BE2C (cell line): ENCODE data around the gene CHMP6.

Experiments used
- DNase-seq: peaks from one replicate; pipeline ENCODE4 v3.0.0-alpha.2; 2020
- H3K27me3 ChIP-seq: fragments of 250-450 bp; sonication (Bioruptor Pico); 2 replicates; pipeline ENCODE4 v1.5.1; 2020; ENCODE audit warnings: mild to moderate bottlenecking
- H3K36me3 ChIP-seq: fragments of 250-450 bp; sonication (Bioruptor Pico); 2 replicates; pipeline ENCODE4 v1.5.1; 2020; ENCODE audit warnings: mild to moderate bottlenecking
- H3K4me1 ChIP-seq: fragments of 250-450 bp; sonication (Bioruptor Pico); 2 replicates; pipeline ENCODE4 v1.5.1; 2020
- H3K4me3 ChIP-seq: 2 replicates; pipeline ENCODE4 v1.5.1; 2011; ENCODE audit warnings: low read depth, low read length
- H3K9me3 ChIP-seq: fragments of 250-450 bp; sonication (Bioruptor Pico); 2 replicates; pipeline ENCODE4 v1.5.1; 2020
- TF ChIP-seq, protein P1 (sequence below): IDR thresholded peaks from 2 replicates; pipeline ENCODE4 v1.5.1; 2012; ENCODE audit warnings: mild to moderate bottlenecking, low read depth, low read length

Gene CHMP6

DNA sequence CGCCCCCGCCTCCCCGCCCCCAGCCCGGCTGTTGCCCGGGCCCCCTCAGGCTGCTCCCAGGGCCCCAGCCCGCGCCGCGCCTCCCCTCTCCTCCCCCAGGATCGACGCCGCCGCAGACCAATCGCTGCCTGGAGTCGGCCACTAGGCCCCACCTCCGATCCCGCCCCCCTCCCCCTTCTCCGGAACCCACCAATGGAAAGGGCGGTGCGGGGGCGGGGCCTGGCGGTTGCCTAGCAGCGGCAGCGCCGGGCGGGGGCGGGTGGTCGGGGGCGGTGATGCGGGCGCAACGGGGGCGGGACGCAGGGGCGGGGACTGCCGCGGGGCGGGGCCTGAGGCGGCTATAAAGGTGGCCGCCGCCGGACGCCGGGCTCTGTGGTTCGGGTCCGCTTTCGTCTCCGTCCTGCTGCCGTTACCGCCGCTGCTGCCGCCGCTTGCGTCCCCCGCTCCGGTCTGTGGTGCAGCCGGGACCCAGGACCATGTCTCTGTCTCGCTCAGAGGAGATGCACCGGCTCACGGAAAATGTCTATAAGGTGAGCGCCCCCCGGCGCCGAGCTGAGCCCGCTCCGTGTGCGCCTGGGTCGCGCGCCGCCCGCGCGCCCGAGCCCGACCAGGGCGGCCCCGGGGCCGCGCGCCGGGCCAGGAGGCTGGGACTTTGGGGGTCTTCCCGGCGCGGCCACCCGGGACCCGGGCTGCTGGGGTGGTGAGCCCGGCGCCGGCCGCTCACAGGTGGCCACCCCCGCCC, 43.3 kb downstream of the CHMP6 start, which contains the start of gene BAIAP2:
BAIAP2 (plus strand) TSS at position 373 of the 742 bp plus-strand sequence; CDS start at position 477, 104 bp downstream.
- peak; percentile 99 for DNase-seq
- TF ChIP-seq, protein P1, sequence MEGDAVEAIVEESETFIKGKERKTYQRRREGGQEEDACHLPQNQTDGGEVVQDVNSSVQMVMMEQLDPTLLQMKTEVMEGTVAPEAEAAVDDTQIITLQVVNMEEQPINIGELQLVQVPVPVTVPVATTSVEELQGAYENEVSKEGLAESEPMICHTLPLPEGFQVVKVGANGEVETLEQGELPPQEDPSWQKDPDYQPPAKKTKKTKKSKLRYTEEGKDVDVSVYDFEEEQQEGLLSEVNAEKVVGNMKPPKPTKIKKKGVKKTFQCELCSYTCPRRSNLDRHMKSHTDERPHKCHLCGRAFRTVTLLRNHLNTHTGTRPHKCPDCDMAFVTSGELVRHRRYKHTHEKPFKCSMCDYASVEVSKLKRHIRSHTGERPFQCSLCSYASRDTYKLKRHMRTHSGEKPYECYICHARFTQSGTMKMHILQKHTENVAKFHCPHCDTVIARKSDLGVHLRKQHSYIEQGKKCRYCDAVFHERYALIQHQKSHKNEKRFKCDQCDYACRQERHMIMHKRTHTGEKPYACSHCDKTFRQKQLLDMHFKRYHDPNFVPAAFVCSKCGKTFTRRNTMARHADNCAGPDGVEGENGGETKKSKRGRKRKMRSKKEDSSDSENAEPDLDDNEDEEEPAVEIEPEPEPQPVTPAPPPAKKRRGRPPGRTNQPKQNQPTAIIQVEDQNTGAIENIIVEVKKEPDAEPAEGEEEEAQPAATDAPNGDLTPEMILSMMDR, result no peak
- no peaks in the 10 kb centered on the region for H3K9me3 ChIP-seq
- H3K4me3 ChIP-seq, result peak within 1 kb of the TSS; percentile 84
- H3K4me1 ChIP-seq, result peaks cover 29% of the 10 kb centered on the region
- no peaks in the 10 kb centered on the region for H3K27me3 ChIP-seq
- H3K36me3 ChIP-seq, result peaks cover 9% of the 10 kb centered on the region; the same call in 1 of the 2 replicates

DNA sequence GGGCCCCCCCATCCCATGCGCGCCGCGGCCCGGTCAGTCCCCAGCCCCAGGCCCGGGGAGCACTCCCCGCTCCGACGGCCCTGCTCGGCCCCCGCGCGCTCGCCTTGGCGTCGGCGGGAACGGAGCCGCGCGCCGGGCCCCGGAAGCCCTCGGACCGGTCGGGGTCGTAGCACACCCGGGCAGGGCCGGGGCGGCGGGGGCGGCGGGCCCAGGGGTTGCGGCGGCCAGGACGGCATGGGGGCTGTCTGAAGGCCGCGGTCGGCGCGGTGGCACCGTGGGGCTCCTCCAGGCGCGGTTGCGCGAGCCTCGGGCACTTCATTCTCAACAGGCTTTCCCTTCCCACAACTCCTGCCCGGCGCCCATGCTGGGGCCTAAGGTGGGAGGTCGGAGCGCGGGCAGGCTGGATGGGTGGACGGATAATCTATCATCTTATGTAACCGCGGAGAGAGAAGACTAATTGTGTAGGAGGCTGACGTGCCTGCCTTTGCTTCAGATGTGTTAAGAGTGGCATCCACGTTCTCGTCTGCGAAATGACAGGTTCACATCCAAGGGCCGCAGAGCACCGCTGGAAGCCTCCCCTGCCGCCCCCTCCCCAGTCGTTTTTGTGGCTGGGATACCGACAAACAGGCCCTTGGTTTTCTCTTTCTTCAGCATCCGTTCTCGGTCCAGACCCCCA, 44.0 kb downstream of the CHMP6 start:
- TF ChIP-seq, protein P1, result no peak
- Histone ChIP-seq H3K4me3 (peak overlapping the region; percentile 84), H3K27me3 (no peaks in the 10 kb centered on the region), H3K9me3 (no peaks in the 10 kb centered on the region), H3K4me1 (peaks cover 36% of the 10 kb centered on the region), H3K36me3 (peaks cover 9% of the 10 kb centered on the region; the same call in 1 of the 2 replicates)
- DNase-seq, result no peak

DNA sequence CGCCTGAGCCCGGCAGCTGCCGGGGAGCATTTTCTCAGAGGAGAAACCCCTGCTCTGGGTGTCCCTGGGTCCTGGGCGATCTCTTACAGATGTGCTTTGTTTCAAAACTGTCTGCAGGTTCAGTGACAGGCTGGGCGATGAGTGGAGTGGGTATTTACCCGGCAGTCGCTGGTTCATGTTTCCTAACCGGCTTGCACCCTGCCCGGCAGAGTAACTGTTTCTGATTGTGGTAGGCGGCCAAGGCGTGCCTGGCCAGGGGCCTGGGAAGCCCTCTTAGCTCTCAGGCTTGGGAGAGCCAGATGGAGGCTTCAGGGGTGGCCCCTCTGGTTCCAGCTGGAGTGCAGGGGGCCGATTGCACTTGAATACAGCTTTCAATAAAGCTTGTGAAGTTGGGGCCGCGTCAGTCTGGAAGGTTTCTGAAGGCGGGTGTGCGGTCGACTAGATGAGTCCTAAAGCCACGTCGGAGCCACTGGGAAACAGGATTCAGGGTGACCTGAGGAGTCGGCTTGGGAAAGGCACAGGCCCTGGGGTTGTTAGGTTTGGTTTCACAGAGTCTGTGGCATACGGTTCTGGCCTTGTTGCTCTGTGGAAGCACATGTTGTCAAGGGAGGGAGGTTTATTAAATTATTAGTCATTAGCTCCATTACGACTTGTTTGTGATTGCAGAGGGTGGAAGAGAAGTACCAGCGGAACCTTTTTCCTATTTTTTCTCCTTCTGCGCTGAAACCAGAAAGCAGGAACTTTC, 44.7 kb downstream of the CHMP6 start:
- TF ChIP-seq, protein P1, result no peak
- Histone ChIP-seq H3K4me3 (peak overlapping the region; percentile 84), H3K4me1 (peaks cover 34% of the 10 kb centered on the region), H3K9me3 (no peaks in the 10 kb centered on the region), H3K27me3 (no peaks in the 10 kb centered on the region), H3K36me3 (peaks cover 9% of the 10 kb centered on the region; the same call in 1 of the 2 replicates)
- peak; percentile 52 for DNase-seq

DNA sequence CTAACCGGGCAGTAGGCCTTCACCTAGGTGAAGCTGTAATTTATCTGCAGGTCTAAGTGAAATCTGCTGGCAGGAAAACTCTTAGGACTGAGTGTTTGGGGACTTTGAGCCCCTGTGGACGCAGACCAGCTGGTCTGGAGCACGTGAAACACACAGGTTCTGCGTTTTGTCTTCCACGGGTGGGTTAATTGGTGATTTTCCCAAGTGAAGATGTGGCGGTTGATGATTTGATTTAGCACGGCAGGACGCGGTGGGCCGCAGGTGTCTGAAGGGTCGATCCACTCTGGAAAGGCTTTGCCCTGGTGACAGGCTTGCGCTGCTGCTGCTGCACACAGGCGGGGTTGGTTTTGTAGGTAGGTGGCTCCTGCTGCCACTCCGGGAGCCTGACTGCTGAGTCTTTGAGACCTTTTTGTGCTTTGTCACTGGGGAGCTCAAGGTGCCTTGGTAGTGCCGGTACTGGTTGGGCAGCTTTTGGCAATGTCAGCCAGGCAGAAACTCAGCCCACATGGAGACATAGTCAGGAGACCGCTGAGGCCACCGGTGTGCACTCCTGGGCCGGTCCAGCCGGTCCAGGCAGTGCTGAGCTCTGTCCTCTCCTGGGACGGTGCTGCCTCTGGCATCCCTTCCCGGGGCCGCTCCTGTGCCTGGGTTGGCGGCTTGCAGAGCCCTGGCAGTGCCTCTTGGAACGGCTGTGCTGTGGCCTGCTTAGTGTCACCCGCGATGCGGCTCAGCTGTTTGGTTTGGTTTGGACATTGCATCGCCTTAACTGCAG, 45.6 kb downstream of the CHMP6 start:
- H3K27me3 ChIP-seq, result no peaks in the 10 kb centered on the region
- H3K36me3 ChIP-seq, result peaks cover 9% of the 10 kb centered on the region; the same call in 1 of the 2 replicates
- H3K4me1 ChIP-seq, result peaks cover 34% of the 10 kb centered on the region
- no peaks in the 10 kb centered on the region for H3K9me3 ChIP-seq
- TF ChIP-seq, protein P1, result no peak
- DNase-seq, result peak; percentile 74
- peak overlapping the region; percentile 84 for H3K4me3 ChIP-seq

DNA sequence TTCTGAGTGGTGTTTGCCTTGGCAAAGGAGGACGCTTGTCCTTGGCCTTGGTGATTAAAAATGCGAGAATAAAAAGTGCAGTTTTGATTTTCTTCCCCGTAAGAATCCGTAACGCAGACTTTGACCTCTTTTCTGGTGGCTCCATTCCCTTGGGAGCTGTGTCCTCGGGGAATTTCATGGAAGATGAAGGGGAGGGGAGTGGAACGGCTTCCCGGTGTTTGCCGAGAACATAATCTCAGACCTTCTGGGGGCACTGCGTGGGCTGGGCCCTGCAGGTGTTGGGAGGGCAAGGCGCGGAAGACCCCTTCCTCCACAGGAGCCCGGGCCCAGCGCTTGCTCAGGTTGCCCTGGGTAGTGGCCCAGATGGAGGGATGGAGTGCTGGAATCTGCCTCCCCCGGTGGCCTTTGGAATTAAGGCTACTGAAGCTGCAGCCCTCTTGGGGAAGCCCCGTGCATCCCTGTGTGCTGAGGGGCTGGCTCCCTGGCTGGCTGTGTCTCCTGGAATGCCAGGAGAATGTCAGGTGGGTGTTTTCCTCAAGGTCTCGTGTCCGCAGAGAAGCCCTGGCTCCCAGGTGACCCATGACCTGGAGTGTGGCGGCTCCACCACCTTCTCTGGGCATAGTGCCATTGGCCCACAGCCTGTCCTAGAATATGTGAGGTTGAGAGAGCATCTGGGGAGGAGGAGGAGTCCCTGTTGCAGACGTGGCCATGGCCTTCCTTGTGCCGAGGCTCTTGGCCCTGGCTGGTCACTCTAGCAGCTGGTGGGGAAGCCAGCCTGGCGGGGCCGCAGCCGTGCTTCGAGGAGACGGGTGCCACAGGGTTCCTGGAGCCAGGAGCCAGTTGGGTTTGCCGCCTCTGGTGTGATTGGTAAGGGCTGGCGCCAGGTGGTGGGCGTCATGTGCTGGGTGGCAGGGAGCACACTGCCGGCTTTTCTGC, 46.4 kb downstream of the CHMP6 start:
- Histone ChIP-seq H3K9me3 (no peaks in the 10 kb centered on the region), H3K4me1 (peaks cover 43% of the 10 kb centered on the region), H3K27me3 (no peaks in the 10 kb centered on the region), H3K4me3 (peak overlapping the region; percentile 84), H3K36me3 (peaks cover 9% of the 10 kb centered on the region; the same call in 1 of the 2 replicates)
- no peak for DNase-seq
- TF ChIP-seq, protein P1, result no peak
